Calu3 (cell line): ENCODE measurements around the gene POLN. TPM values are rescaled to one million over a fixed set of nuclear protein-coding genes. Genes with fewer than 3 reads are reported as not detected.
A peak's percentile ranks its signal among the peaks of the same experiment; 100 is the strongest.
"Not testable (repeated sequence)": the region's sequence is repeated elsewhere in the genome, so short reads cannot be mapped to it uniquely, and the experiment has no call there.

Experiments
- BruUV-seq: library from RNA; stranded (reverse); fragments of 400-500 nt; replicated peaks from 2 replicates; lab custom pipeline; 2021; lab: Mats Ljungman, UMichigan
- CTCF ChIA-PET: fragments of 300-600 bp; sonication (Branson Sonifier 250); formaldehyde crosslinking; loops from one replicate; lab custom pipeline; 2022; ENCODE audit warnings: antibody characterized with exemption; lab: Charles Lee
- DNase-seq: peaks from one replicate; pipeline ENCODE4 v3.0.0; 2022
- H3K27ac Mint-ChIP-seq: one replicate; pipeline ENCODE4 v1.8.0; 2022; ENCODE audit warnings: mixed read lengths; ENCODE audit not compliant: unreplicated experiment
- H3K27me3 Mint-ChIP-seq: one replicate; pipeline ENCODE4 v1.8.0; 2022; ENCODE audit warnings: mixed read lengths; ENCODE audit not compliant: unreplicated experiment
- H3K36me3 Mint-ChIP-seq: one replicate; pipeline ENCODE4 v1.8.0; 2022; ENCODE audit warnings: mild to moderate bottlenecking, moderate library complexity, mixed read lengths; ENCODE audit not compliant: insufficient read depth, unreplicated experiment
- H3K4me1 Mint-ChIP-seq: one replicate; pipeline ENCODE4 v1.8.0; 2022; ENCODE audit warnings: mild to moderate bottlenecking, low read depth, mixed read lengths; ENCODE audit not compliant: unreplicated experiment
- H3K4me3 Mint-ChIP-seq: one replicate; pipeline ENCODE4 v1.8.0; 2022; ENCODE audit warnings: mild to moderate bottlenecking, low read depth, moderate library complexity, mixed read lengths; ENCODE audit not compliant: unreplicated experiment
- H3K9me3 Mint-ChIP-seq: one replicate; pipeline ENCODE4 v1.8.0; 2022; ENCODE audit warnings: low read depth, mixed read lengths; ENCODE audit not compliant: unreplicated experiment
- intact Hi-C: fragments of 100-400 bp; cut with micrococcal nuclease; formaldehyde crosslinking; loops from one replicate; pipeline ENCODE4 v1.10.0; 2022; ENCODE audit not compliant: unreplicated experiment
- total RNA-seq: library from RNA; stranded (reverse); gene quantifications from 2 replicates; pipeline ENCODE4 v1.2.3, GENCODE V29; 2022
- TF ChIP-seq, protein P1 (sequence below): fragments of 200-600 bp; IDR thresholded peaks from one replicate; pipeline ENCODE4 v1.8.0; 2022; ENCODE audit warnings: antibody characterized with exemption; ENCODE audit not compliant: unreplicated experiment

The POLN gene
- total RNA-seq, 1 experiment from 2014 or later = 4.1 TPM

DNA sequence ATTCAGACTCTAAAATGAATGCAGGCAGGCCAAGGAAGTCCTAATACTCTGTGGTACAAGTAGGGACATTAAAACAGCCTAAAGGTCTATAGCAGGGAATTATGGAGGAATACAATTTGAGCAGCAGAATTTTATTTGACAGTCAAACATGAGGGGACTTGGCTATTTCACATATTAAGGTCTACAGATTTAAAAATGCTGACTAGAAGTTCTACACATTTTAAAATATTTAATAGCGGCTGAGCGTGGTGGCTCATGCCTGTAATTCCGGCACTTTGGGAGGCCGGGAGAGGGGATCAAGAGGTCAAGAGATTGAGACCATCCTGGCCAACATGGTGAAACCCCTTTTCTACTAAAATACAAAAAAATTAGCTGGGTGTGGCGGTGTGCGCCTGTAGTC lies 10.8 kb downstream of the POLN start:
- Mint-ChIP-seq H3K27me3 (no peaks in the 10 kb centered on the region), H3K4me3 (no peak overlapping the region), H3K36me3 (peaks cover 10% of the 10 kb centered on the region), H3K27ac (no peak overlapping the region), H3K4me1 (no peaks in the 10 kb centered on the region), H3K9me3 (no peaks in the 10 kb centered on the region)
- TF ChIP-seq, protein P1, sequence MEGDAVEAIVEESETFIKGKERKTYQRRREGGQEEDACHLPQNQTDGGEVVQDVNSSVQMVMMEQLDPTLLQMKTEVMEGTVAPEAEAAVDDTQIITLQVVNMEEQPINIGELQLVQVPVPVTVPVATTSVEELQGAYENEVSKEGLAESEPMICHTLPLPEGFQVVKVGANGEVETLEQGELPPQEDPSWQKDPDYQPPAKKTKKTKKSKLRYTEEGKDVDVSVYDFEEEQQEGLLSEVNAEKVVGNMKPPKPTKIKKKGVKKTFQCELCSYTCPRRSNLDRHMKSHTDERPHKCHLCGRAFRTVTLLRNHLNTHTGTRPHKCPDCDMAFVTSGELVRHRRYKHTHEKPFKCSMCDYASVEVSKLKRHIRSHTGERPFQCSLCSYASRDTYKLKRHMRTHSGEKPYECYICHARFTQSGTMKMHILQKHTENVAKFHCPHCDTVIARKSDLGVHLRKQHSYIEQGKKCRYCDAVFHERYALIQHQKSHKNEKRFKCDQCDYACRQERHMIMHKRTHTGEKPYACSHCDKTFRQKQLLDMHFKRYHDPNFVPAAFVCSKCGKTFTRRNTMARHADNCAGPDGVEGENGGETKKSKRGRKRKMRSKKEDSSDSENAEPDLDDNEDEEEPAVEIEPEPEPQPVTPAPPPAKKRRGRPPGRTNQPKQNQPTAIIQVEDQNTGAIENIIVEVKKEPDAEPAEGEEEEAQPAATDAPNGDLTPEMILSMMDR = no peak
- BruUV-seq = no TSS peak
- CTCF ChIA-PET = no interaction called here
- no peak for DNase-seq
- intact Hi-C loops = no loop called here

DNA sequence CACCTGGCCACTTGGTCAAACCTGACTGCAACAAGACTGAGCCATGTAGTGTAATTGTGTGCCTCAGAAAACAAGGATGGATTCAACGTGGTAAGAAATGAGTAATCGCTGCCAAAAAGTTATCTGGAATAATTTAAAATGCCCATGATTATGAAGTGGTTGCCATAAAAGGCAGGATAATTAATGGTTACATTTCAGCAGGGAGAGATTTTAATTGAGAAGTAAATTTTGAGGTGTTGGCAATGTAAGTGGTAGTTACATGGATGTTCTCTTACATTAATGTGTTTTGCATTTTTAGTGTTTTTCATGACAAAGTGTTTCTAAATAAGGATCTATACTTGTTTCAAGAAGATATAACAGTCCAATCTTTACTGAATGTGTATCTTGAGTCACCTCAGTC lies 15.7 kb downstream of the POLN start:
- no peaks in the 10 kb centered on the region for H3K27me3 Mint-ChIP-seq
- H3K9me3 Mint-ChIP-seq = no peaks in the 10 kb centered on the region
- TF ChIP-seq, protein P1 = no peak
- H3K36me3 Mint-ChIP-seq = peaks cover 6% of the 10 kb centered on the region
- no peak overlapping the region for H3K27ac Mint-ChIP-seq
- no peak overlapping the region for H3K4me3 Mint-ChIP-seq
- DNase-seq = no peak
- H3K4me1 Mint-ChIP-seq = no peaks in the 10 kb centered on the region
- intact Hi-C loops = no loop called here
- CTCF ChIA-PET = interaction anchor here (0.6 kb wide), 1 partner anchor 31 kb away, joined by 3 read pairs; no protein-coding TSS in a partner anchor
- BruUV-seq = no TSS peak

DNA sequence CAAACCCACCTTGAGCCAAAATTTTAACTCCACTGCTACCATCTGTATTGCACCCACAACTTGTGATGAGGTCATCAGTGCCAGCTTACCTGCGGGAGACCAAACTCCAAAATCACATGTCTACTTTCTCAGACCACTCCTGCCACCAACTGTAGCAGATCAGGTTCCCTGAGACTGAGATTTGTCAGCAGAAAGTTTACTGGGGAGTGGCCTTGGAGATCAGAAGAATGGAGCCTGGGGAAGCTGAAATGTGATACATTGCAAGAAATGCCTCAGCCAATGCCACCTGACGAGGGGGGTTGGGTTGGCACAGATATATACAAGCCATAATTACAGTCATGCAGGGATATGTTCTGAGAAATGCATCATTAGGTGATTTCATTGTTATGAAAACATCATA lies 19.1 kb downstream of the POLN start:
- no peak overlapping the region for H3K27ac Mint-ChIP-seq
- no peak for DNase-seq
- no peak overlapping the region for H3K4me3 Mint-ChIP-seq
- intact Hi-C loops = no loop called here
- CTCF ChIA-PET = no interaction called here
- H3K27me3 Mint-ChIP-seq = no peaks in the 10 kb centered on the region
- no peaks in the 10 kb centered on the region for H3K9me3 Mint-ChIP-seq
- TF ChIP-seq, protein P1 = no peak
- no TSS peak for BruUV-seq
- H3K36me3 Mint-ChIP-seq = no peaks in the 10 kb centered on the region
- H3K4me1 Mint-ChIP-seq = peaks cover 10% of the 10 kb centered on the region

DNA sequence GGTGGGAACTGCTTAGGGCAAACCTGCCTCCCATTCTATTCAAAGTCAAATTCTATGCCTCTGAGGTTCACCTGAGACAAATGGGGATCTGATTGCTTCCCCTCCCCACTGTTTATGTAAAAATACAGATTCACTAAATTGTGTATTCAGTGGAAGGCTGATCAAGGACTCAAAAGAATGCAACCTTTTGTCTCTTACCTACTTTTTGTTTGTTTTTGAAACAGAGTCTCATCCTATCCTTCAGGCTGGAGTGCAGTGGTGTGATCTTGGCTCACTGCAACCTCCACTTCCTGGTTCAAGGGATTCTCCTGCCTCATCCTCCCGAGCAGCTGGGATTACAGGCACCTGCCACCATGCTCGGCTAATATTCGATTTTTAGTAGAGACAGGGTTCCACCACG lies 20.5 kb downstream of the POLN start:
- CTCF ChIA-PET, BruUV-seq, H3K4me3 Mint-ChIP-seq, DNase-seq, intact Hi-C loops, H3K9me3 Mint-ChIP-seq, H3K36me3 Mint-ChIP-seq, H3K27me3 Mint-ChIP-seq, H3K27ac Mint-ChIP-seq: not testable (repeated sequence)
- H3K4me1 Mint-ChIP-seq = peaks cover 10% of the 10 kb centered on the region

- Mint-ChIP-seq H3K27ac (no peak overlapping the region), H3K4me1 (peaks cover 10% of the 10 kb centered on the region), H3K27me3 (no peaks in the 10 kb centered on the region), H3K36me3 (no peaks in the 10 kb centered on the region), H3K4me3 (no peak overlapping the region), H3K9me3 (no peaks in the 10 kb centered on the region)
- DNase-seq = peak; percentile 67
- BruUV-seq = no TSS peak
- TF ChIP-seq, protein P1 = peak; percentile 55
- CTCF ChIA-PET = interaction anchor here (0.5 to 1.1 kb wide), 10 partner anchors 12 to 776 kb away, joined by 3 to 5 read pairs (median 3); partner anchors contain the start of genes HAUS3 and POLN
- intact Hi-C loops = no loop called here
Observed at GRCh38 chr4:2220016-2220630, 21.8 kb downstream of the POLN start.
